K562 (cell line): ENCODE data around the gene SPTLC1.

Experiments used
- CTCF ChIP-seq, 3 experiments: IDR thresholded peaks in 2 of 3; conservative IDR thresholded peaks in 1 of 3; 2 replicates each; pipeline ENCODE4 v1.5.1; 2011 to 2012; ENCODE audit warnings: low read length in 3 of 3, mild to moderate bottlenecking in 3 of 3, control low read depth in 2 of 3, improper control_type of control experiment in 1 of 3, inconsistent platforms in 1 of 3, low read depth in 1 of 3, mixed read lengths in 1 of 3, moderate library complexity in 1 of 3; ENCODE audit not compliant: insufficient read depth in 2 of 3
- ERF ChIP-seq: fragments of 450-650 bp; formaldehyde crosslinking; IDR thresholded peaks from 2 replicates; pipeline ENCODE4 v1.4.0; 2020; ENCODE audit warnings: mild to moderate bottlenecking, mixed read lengths
- MCM2 ChIP-seq: fragments of 450-650 bp; IDR thresholded peaks from 2 replicates; pipeline ENCODE4 v1.6.1; 2017; ENCODE audit warnings: low read depth, mild to moderate bottlenecking
- NCOA1 ChIP-seq: fragments of 450-650 bp; IDR thresholded peaks from 2 replicates; pipeline ENCODE4 v1.6.1; 2016; ENCODE audit warnings: low read depth
- SMC3 ChIP-seq: conservative IDR thresholded peaks from 2 replicates; pipeline ENCODE4 v1.6.1; 2011; ENCODE audit warnings: low read depth, low read length, improper control_type of control experiment; ENCODE audit not compliant: insufficient read depth
- SREBF2 ChIP-seq: sonication (generic); formaldehyde crosslinking; IDR thresholded peaks from 2 replicates; pipeline ENCODE4 v1.4.0; 2020; ENCODE audit warnings: mild to moderate bottlenecking, missing genetic modification reagents
- STAT5B ChIP-seq: fragments of 250-450 bp; sonication (Bioruptor Pico); IDR thresholded peaks from 2 replicates; pipeline ENCODE4 v1.8.0; 2021; ENCODE audit warnings: mild to moderate bottlenecking, inconsistent platforms
- TFAP4 ChIP-seq: sonication (generic); formaldehyde crosslinking; IDR thresholded peaks from 2 replicates; pipeline ENCODE4 v1.8.0; 2022; ENCODE audit warnings: missing genetic modification reagents, mild to moderate bottlenecking, moderate library complexity, borderline replicate concordance
- USF2 ChIP-seq: sonication (generic); formaldehyde crosslinking; IDR thresholded peaks from 2 replicates; pipeline ENCODE4 v1.5.0; 2020; ENCODE audit warnings: missing genetic modification reagents
- YY1 ChIP-seq, 3 experiments: IDR thresholded peaks; 2 replicates each; pipeline ENCODE4 v1.6.1; 2011; ENCODE audit warnings: low read length in 2 of 3, mild to moderate bottlenecking in 2 of 3, moderate library complexity in 2 of 3, borderline replicate concordance in 1 of 3, control low read depth in 1 of 3, low read depth in 1 of 3; ENCODE audit not compliant: insufficient read depth in 3 of 3, insufficient replicate concordance in 2 of 3, control insufficient read depth in 1 of 3, insufficient read length in 1 of 3; ENCODE audit errors: extremely low read depth in 1 of 3
- ZBTB26 ChIP-seq: fragments of 450-650 bp; formaldehyde crosslinking; IDR thresholded peaks from 2 replicates; pipeline ENCODE4 v1.4.0; 2022; ENCODE audit warnings: missing genetic modification characterization
- ZNF609 ChIP-seq: sonication (generic); formaldehyde crosslinking; IDR thresholded peaks from 2 replicates; pipeline ENCODE4 v1.8.1; 2023; ENCODE audit warnings: missing genetic modification reagents, mild to moderate bottlenecking, borderline replicate concordance

- TF ChIP-seq USF2 (CRISPR knock-in tag): no peak
- TF ChIP-seq TFAP4 (CRISPR knock-in tag): no peak
- no peak for TF ChIP-seq STAT5B (CRISPR knock-in tag)
- TF ChIP-seq SREBF2 (CRISPR knock-in tag): no peak
- TF ChIP-seq YY1 (IDR thresholded peaks at IDR 0.05; ENCODE audit: borderline replicate concordance in 1 of 3, control insufficient read depth in 1 of 3, extremely low read depth in 1 of 3, insufficient read depth in 3 of 3, insufficient read length in 1 of 3, insufficient replicate concordance in 2 of 3, low read depth in 1 of 3, low read length in 2 of 3): no peak
- TF ChIP-seq ZNF609 (CRISPR knock-in tag): no peak
- no peak for TF ChIP-seq NCOA1
- no peak for TF ChIP-seq MCM2
- TF ChIP-seq ERF (CRISPR knock-in tag): no peak
- no peak for TF ChIP-seq CTCF (IDR thresholded peaks at IDR 0.05 in 2 of 3, conservative IDR thresholded peaks at IDR 0.05 in 1 of 3; ENCODE audit: insufficient read depth in 2 of 3, low read depth in 1 of 3, low read length in 3 of 3)
- TF ChIP-seq ZBTB26 (CRISPR knock-in tag): no peak
- TF ChIP-seq SMC3: no peak
Observed at GRCh38 chr9:92141144-92142129, 26.2 kb upstream of the SPTLC1 start.
